Measurements from ENCODE around the gene EMC9.
A peak's percentile ranks its signal among the peaks of the same experiment; 100 is the strongest.

EMC9 gene

DNA sequence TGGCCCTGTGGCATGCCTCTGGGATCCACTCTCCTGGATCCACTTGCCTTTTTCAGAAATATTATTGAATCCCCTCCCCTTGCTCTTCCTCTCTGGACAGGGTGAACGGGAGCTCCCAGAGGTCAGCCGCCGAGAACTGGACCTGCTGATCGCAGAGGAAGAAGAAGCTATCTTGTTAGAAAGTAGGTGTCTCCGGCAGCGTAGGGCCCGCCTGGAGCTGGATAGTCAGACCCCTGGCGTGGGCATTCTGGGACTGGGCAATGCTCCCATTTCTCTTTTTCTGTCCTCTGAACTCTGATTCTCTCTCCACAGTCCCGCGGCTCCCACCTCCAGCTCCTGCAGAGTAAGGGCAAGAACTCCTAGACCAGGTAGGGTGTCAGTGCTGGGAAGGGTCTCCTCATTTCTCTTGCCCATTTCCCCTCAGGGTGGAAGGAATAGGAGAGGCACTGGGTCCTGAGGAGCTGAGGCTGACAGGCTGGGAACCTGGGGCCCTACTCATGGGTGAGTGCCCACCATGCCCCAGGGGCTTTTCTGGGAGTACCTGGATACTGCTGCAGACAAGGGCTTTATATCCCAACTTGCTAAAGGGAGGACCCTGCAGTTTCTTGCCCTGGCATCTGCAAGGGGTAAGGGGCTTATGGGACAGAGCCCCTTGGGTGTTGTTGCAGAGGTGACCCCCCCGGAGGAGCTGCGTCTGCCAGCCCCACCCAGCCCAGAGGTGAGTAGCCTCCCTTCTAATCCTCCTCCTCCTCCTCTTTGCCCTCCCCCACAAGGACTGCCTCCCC is 35.8 kb upstream of the EMC9 start:
- DNase-seq, result no peak

DNA sequence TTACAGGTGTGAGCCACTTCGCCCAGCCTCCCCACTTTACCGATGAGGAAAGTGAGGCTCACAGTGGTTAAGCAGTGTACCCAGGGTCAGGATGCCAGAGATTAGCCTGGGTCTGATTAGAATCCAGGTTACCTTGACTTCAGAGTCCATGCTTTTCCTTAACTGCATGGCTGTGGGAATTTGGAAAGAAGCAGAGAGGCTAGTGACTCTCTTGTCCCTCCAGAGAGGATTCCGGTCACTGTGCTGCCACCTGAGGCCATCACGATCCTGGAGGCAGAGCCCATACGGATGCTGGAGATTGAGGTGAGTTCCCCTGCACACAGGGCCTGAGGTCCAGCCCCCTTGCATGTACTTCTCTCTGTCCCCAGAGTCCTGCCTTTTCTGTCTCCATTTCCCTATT is 35.2 kb upstream of the EMC9 start:
- DNase-seq, result no peak

DNA sequence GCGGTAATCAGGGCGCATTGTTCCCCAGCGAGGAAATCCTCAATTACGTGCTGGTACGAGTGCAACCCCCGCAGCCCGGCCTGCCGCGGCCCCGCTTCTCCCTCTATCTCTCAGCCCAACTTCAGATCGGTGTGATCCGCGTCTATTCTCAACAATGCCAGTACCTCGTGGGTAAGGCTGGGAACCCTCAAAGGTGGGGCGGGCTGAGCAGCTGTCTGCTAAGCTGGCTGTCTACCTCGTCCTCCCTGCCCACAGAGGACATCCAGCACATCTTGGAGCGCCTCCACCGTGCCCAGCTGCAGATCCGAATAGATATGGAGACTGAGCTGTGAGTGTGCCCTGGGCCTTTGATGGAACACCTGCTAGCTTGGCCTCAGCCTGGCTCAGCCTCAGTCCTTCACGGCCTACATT is 31.5 kb upstream of the EMC9 start:
- no peak for DNase-seq

DNA sequence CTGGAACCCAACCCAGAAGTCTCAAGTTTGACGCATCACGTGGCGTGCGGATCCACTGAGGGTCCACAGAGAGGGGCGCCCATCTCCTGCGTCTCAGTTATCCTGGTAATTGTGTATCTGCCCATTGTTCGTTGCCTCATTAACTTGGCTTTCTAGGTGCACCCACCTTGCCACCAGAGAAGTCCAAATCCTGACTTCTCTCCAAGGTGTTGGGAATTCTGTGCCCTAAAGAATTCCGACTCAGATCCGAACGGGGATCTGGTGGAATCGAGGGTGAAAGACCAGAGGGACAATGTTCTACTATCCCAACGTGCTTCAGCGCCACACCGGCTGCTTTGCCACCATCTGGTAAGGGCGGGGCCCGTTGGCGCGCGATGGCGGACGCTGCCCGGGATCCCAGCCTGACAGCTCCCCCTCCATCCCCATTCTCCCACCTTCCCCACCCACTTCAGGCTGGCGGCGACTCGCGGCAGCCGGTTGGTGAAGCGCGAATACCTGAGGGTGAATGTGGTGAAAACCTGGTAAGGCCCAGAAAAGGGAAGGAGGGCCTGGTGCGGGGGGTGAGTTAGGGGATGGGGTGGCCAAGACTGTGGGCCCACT is 31.0 kb upstream of the EMC9 start:
- DNase-seq, result no peak

DNA sequence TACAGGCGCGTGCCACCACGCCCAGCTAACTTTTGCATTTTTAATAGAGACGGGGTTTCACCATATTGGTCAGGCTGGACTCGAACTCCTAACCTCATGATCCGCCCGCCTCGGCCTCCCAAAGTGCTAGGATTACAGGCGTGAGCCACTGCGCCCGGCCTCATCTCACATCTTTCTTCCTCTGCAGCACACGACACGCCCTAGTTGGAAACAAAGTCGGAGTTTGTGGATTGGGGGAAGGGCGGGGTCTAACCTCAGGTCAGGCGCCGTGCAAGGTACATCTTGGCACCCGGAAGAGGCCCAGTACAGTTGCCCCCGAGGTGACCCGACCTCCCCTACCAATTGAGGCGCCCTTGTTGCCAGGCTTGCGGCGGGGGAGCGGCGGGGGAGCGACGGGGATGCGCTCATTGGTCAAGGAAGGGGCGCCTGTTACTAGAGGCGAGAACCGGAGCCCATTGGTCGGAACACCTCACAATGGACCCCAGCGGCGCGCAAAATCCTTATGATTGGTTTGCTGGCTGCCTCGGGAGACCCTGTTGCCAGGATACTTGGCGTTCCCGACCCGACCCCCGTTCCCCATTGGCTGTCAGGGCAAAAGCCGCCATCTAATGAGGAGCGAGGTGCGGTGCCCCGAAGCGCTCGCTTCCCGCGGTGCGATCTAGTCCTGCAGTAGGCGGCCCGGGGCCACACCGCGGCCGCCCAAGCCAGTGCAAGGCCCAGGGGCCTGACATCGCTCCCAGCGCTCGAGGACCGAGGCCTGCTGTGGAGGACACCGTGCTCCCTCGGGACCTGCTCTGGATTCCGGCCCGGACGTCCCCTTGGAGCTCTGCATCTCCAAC is 30.2 kb upstream of the EMC9 start, which contains the start of gene REC8:
TSS of gene REC8 (plus strand) at position 659 of the 839 bp plus-strand sequence. CDS start 473 bp downstream, outside the sequence.
- DNase-seq, result peak; percentile 63 to 82

DNA sequence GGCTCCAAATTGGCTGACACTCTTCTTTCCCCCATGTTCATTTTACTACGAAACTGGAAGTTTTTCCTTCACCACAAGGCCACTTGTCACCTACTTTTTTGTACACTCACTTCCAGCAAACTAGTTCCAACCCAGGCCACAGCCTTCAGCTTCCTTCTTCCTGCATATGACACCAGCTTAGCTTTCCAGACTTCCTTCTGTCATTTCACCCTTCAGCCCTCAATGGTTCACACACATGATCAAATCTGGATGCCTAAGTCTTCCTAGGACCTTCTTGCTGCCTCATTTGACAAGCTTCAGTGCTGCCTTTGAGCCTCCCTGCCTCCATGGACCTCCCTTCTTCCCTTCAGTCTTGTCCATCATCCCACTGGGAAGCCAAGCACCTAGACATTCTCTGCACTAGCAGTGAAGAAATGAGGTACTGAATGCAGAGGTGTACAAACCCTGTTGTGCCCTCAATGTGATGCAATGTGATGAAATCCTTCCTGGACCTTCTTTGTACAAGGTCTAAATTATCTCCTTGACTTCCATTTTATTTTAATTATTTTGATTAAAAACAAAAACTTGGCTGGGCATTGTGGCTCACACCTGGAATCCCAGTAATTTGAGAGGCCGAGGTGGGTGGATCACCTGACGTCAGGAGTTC is 26.2 kb upstream of the EMC9 start:
- peak in 1 of 2 experiments; percentile 28 for DNase-seq

DNA sequence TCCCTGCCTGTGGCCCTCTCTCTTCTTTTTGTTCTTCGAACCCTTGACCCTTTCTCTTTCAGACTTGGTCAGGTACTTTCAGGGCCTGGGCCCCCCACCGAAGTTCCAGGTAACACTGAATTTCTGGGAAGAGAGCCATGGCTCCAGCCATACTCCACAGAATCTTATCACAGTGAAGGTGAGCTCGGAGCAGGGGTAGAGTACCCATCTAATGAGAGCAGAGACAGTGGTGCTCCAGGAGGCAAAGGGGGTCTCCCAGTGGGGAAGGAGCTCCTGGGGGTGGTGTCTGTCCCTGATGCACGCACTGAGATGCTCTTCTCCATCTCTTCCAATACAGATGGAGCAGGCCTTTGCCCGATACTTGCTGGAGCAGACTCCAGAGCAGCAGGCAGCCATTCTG is 24.4 kb upstream of the EMC9 start:
- DNase-seq, result no peak

DNA sequence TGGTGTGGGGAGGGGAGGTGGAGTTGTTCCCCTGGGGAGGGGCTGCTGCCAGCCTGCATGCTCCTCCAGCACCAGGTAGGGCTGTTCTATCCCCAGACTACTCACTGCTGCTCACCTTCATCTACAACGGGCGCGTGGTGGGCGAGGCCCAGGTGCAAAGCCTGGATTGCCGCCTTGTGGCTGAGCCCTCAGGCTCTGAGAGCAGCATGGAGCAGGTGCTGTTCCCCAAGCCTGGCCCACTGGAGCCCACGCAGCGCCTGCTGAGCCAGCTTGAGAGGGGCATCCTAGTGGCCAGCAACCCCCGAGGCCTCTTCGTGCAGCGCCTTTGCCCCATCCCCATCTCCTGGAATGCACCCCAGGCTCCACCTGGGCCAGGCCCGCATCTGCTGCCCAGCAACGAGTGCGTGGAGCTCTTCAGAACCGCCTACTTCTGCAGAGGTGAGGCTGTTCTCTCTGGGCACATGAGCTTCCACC is 23.2 kb upstream of the EMC9 start:
- no peak for DNase-seq

DNA sequence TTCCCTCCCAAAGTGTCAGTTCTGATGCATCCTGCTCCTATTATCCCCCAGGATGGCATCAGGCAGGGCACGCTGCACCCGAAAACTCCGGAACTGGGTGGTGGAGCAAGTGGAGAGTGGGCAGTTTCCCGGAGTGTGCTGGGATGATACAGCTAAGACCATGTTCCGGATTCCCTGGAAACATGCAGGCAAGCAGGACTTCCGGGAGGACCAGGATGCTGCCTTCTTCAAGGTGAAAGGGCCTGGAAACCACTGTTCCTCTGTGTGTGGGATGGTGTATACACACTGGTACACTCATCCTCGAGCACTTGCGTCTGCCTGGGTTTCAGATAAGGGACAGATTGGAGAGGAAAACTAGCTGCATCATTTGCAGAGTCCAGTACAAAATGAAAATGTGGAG is 20.7 kb upstream of the EMC9 start:
- no peak for DNase-seq

DNA sequence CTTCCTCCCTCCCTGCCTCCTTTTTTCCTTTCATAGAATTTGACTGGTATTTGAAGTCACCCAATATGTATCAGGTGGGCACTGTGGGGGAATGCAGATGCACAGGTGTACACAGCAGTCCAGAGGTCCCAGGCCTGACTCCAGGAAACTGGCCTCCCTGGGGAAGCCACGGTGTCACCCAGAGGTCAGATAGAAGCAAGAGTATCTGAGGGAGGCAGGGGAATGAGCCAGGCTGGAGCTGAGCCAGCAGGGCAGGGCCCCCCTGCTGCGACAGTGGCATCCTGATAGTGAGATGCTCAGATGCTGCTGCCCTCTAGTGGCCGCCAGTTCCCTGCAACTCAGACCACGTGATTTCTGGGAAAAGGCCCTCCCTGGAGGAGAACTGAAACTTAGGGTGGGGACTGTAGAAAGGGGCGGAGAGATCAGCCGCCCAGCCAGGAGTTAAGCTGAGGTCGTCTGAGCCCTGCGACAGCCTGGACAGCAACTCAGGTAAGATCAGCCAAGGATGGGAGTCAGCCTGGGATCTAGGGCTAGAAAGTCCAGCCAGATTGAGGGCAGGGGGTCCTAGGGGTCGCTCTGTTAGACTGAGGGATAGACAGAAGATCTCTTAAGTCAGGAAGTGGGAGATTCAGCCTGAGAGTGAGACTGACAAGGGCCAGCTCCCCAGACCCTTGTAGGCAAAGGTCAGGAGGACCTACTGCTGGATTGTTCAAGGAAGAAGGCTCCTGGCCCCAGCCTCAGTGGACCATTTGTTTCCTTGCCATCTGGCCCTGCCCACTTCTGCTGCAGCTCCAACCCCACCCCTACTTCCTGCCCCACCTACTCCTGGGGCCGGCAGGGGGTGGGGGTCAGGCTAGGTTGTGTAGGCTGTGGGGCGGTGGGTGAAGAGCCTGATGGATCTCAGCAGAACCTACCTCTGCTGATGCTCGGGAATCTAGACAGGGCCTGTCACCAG is 19.7 kb upstream of the EMC9 start, which contains the start of gene IRF9:
TSS of gene IRF9 (plus strand) at position 416 of the 955 bp plus-strand sequence. CDS start 880 bp downstream, outside the sequence.
- peak; percentile 58 to 74 for DNase-seq

DNA sequence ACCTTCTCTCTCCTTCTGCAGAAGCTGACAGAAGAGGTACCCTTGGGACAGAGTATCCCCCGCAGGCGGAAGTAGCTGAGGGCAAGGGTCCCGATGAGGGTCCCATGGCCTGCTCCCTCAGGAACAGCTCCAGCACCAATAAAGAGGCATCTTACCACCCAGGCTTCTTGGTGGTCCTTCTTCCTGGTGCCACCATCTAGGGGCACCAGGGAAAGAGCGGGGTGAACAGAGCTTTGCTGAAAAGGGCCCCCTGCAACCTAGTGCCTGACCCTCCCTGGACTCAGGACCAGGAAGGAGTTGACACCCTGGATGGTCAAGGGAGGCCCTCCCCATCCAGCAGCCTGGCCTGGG is 19.1 kb upstream of the EMC9 start:
- no peak for DNase-seq

DNA sequence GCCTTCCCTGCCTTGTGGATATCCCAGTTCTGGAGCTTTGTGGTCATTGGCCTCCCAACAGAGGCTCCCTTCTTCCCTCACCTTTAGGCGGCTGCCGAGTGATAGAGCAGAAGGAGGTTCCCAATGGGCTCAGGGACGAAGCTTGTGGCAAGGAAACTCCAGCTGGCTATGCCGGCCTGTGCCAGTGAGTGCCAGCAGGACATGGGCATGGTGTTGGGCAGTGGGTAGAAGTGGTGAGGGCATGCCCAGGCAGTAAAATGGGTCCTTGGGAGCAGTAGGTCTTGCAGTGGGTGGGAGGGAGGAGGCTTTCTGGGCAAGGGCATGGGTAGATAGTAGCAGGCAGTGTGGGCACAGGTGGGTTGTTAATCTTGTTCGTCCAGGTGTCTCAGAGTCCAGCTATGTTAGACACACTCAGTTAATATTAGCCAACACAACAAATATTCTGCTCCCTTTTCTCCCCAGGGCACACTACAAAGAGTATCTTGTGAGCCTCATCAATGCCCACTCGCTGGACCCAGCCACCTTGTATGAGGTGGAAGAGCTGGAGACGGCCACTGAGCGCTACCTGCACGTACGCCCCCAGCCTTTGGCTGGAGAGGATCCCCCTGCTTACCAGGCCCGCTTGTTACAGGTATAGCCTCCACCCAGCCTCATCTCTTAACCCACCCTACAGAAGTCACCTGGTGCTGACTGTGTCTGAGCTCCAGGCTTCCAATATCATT is 18.5 kb upstream of the EMC9 start:
- DNase-seq, result no peak

DNA sequence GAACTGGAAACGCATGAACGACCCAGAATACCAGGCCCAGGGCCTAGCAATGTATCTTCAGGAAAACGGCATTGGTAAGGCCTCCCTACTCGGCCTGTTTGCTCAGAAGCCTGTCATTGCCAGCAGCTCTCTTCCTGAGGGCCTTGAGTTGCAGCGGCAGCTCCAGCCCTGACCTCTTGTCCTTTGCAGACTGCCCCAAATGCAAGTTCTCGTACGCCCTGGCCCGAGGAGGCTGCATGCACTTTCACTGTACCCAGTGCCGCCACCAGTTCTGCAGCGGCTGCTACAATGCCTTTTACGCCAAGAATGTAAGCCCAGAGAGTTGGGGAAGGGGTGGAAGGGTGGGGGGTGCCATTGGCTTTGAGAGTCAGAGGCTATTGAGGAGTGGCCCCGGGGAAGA is 15.9 kb upstream of the EMC9 start:
- DNase-seq, result no peak

DNA sequence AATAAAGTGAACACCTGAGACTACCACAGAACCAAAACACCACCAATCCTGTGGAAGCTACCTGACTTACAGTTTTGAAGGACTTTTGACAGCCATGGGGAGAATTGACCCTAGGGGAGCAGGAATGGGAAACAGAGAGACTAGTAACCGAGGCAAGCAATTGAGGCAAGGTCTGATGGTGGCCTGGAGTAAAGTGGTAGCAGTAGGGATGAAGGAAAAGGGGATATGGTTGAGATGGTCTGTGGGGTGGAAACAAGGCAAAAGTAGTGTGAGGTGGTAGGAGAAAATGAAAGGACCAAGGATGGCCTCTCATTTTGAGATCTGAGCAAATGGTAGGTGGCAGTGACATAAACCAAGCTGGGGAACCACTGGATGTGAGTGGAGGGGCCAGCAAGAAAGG is 15.4 kb upstream of the EMC9 start:
- no peak for DNase-seq

DNA sequence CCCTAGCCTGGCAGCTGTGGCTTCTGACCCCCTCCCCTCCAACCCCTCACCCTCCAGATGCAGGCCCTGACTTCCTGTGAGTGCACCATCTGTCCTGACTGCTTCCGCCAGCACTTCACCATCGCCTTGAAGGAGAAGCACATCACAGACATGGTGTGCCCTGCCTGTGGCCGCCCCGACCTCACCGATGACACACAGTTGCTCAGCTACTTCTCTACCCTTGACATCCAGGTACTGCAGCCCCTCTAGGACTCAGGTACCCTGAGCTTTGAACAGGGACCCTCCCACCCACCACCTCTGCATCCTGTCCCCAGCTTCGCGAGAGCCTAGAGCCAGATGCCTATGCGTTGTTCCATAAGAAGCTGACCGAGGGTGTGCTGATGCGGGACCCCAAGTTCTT is 13.7 kb upstream of the EMC9 start:
- no peak for DNase-seq

DNA sequence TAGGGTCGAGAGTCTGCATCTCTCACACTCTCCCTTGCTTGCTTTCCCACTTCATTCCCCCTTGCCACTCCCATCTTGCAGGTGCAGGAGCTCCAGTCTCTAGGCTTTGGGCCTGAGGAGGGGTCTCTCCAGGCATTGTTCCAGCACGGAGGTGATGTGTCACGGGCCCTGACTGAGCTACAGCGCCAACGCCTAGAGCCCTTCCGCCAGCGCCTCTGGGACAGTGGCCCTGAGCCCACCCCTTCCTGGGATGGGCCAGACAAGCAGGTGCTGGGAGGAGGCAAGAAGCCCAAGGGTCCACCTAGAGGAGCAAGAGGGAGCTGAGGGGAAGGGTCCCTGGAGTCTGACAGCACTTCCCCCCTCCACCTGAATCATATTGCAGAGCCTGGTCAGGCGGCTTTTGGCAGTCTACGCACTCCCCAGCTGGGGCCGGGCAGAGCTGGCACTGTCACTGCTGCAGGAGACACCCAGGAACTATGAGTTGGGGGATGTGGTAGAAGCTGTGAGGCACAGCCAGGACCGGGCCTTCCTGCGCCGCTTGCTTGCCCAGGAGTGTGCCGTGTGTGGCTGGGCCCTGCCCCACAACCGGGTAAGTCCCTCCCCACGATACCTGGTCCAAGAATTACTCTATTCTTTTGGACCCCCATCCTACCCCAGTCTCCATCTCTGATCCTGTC is 10.2 kb upstream of the EMC9 start:
- no peak for DNase-seq

DNA sequence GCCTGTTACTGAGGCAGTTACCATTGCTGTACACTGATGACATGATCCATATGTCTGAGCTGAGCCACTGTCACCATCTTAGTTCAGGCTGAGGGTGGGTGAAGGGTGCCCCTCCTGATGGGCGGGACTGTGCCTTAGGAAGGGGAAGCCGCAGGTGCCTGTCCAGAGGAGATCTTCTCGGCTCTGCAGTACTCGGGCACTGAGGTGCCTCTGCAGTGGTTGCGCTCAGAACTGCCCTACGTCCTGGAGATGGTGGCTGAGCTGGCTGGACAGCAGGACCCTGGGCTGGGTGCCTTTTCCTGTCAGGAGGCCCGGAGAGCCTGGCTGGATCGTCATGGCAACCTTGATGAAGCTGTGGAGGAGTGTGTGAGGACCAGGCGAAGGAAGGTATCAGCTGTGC is 9.6 kb upstream of the EMC9 start:
- DNase-seq, result no peak

DNA sequence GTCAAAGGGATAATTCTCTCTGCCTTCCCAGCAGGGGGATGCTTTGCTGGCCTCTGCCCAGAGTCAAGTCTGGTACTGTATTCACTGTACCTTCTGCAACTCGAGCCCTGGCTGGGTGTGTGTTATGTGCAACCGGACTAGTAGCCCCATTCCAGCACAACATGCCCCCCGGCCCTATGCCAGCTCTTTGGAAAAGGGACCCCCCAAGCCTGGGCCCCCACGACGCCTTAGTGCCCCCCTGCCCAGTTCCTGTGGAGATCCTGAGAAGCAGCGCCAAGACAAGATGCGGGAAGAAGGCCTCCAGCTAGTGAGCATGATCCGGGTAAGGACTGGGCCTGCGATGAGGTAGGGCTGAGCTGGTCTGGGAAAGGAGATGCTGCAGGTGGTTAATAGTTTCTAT is 9.2 kb upstream of the EMC9 start:
- no peak for DNase-seq

DNA sequence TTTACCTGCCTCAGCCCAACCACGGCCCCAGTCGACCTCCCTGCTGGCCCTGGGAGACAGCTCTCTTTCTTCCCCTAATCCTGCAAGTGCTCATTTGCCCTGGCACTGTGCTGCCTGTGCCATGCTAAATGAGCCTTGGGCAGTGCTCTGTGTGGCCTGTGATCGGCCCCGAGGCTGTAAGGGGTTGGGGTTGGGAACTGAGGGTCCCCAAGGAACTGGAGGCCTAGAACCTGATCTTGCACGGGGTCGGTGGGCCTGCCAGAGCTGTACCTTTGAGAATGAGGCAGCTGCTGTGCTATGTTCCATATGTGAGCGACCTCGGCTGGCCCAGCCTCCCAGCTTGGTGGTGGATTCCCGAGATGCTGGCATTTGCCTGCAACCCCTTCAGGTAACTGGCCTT is 8.7 kb upstream of the EMC9 start:
- no peak for DNase-seq

DNA sequence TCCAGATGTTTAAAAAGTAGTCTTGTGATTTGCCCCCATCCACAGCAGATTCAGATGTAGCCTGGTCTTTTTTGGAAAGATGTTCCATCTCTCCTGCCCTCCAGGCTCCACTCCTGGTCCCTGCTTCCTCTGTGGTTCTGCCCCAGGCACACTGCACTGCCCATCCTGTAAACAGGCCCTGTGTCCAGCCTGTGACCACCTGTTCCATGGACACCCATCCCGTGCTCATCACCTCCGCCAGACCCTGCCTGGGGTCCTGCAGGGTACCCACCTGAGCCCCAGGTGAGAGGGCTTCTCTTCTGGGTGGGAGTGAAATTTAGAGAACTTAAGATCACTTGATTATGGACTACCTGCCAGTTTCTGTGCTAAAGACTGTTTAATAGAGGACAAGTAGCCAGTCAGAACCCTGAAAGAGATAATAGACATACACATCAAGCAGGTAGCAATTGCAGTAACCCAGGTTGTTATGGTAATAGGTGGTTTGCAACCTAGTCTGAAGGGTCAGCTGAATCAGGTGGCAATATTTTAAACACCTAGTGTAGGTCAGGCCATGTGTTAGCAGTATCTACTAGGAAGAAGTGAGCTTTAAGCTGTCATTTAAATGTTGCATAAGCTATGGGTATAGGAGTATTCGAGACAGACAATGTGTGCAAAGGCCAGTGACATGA is 8.0 kb upstream of the EMC9 start:
- no peak for DNase-seq

Measured in NCI-H1930 (cell line).